Endothelial cell of umbilical vein (primary cell): ENCODE data around the gene ABCC10. TPM values are rescaled to one million over a fixed set of nuclear protein-coding genes. Genes with fewer than 3 reads are reported as not detected.

Experiments used
- BruUV-seq: library from RNA; stranded (reverse); fragments of 400-500 nt; replicated peaks from 2 replicates; lab custom pipeline; 2021; lab: Mats Ljungman, UMichigan
- CTCF ChIA-PET: fragments of 300-600, 350-600 bp; sonication (Branson Sonifier 250); formaldehyde crosslinking; loops from one replicate; lab custom pipeline; 2021; ENCODE audit warnings: antibody characterized with exemption, inconsistent platforms; lab: Charles Lee
- POLR2A ChIA-PET: fragments of 300-600, 350-600 bp; sonication (Branson Sonifier 250); formaldehyde crosslinking; loops from one replicate; lab custom pipeline; 2021; ENCODE audit warnings: antibody characterized with exemption, inconsistent platforms; lab: Charles Lee
- DNase-seq: peaks from one replicate; pipeline ENCODE4 v3.0.0-alpha.2; 2011; ENCODE audit warnings: low read depth, low spot score
- FAIRE-seq: peaks from 2 replicates; lab custom pipeline; 2011; peaks lifted over from hg19 to GRCh38; lab: Jason Lieb, UNC
- H2AFZ ChIP-seq: 2 replicates; pipeline ENCODE4 v1.6.0; 2012; ENCODE audit warnings: low read depth, low read length, control low read depth, inconsistent platforms
- H3K27ac ChIP-seq: 2 replicates; pipeline ENCODE4 v1.5.1; 2011; ENCODE audit warnings: low read depth, mild to moderate bottlenecking, control low read depth, low read length, moderate library complexity; ENCODE audit not compliant: insufficient read depth
- H3K27me3 ChIP-seq, 2 experiments: 2 replicates each; pipeline versions ENCODE4 v1.6.0 to v1.6.1; 2011; ENCODE audit warnings: low read length in 2 of 2, mixed read lengths in 1 of 2; ENCODE audit not compliant: control insufficient read depth in 2 of 2, insufficient read depth in 2 of 2
- H3K36me3 ChIP-seq, 2 experiments: 2 replicates in 1 of 2; 3 replicates in 1 of 2; pipeline ENCODE4 v1.5.1; 2011; ENCODE audit warnings: low read length in 2 of 2, mild to moderate bottlenecking in 1 of 2, moderate library complexity in 1 of 2; ENCODE audit not compliant: control insufficient read depth in 2 of 2, insufficient read depth in 2 of 2; ENCODE audit errors: extremely low read depth in 1 of 2
- H3K4me1 ChIP-seq: 3 replicates; pipeline ENCODE4 v1.5.1; 2011; ENCODE audit warnings: mild to moderate bottlenecking, low read length; ENCODE audit not compliant: control insufficient read depth, insufficient read depth; ENCODE audit errors: extremely low read depth
- H3K4me2 ChIP-seq: 2 replicates; pipeline ENCODE4 v1.6.1; 2011; ENCODE audit warnings: low read length, control low read depth, mixed read lengths; ENCODE audit not compliant: insufficient read depth
- H3K4me3 ChIP-seq, 3 experiments: fragments of 200-600 bp in 1 of 3; sonication (generic), shearing (Covaris generic) in 1 of 3; replicated peaks in 1 of 3; 2 replicates each; pipeline ENCODE4 v1.5.1; 2011 to 2016; ENCODE audit warnings: control low read depth in 3 of 3, low read length in 3 of 3, mild to moderate bottlenecking in 2 of 3, inconsistent platforms in 1 of 3, low read depth in 1 of 3, moderate library complexity in 1 of 3; ENCODE audit not compliant: insufficient read depth in 1 of 3
- H3K79me2 ChIP-seq: 2 replicates; pipeline ENCODE4 v1.6.0; 2012; ENCODE audit warnings: low read length, inconsistent platforms; ENCODE audit not compliant: control insufficient read depth, insufficient read depth
- H3K9ac ChIP-seq: replicated peaks from 2 replicates; pipeline ENCODE3; 2011; ENCODE audit warnings: low read length, control low read depth; ENCODE audit not compliant: insufficient read depth; ENCODE audit errors: extremely low read depth
- H3K9me1 ChIP-seq: replicated peaks from 3 replicates; pipeline ENCODE4 v1.6.0; 2011; ENCODE audit warnings: mild to moderate bottlenecking, low read length; ENCODE audit not compliant: control insufficient read depth, insufficient read depth; ENCODE audit errors: extremely low read depth
- H3K9me3 ChIP-seq: replicated peaks from 2 replicates; pipeline ENCODE4 v1.5.1; 2012; ENCODE audit warnings: low read length, inconsistent platforms; ENCODE audit not compliant: control insufficient read depth, insufficient read depth
- H4K20me1 ChIP-seq: replicated peaks from 2 replicates; pipeline ENCODE3; 2011; ENCODE audit warnings: mild to moderate bottlenecking, low read length; ENCODE audit not compliant: control insufficient read depth, insufficient read depth; ENCODE audit errors: extremely low read depth
- EZH2 ChIP-seq: IDR thresholded peaks from 2 replicates; pipeline ENCODE4 v1.6.1; 2012; ENCODE audit warnings: borderline replicate concordance, low read depth, mild to moderate bottlenecking, moderate library complexity, low read length, inconsistent platforms; ENCODE audit not compliant: severe bottlenecking
- FOS ChIP-seq: IDR thresholded peaks from 2 replicates; pipeline ENCODE4 v1.6.1; 2011; ENCODE audit warnings: mild to moderate bottlenecking, low read length, moderate library complexity, borderline replicate concordance; ENCODE audit not compliant: insufficient read depth
- GATA2 ChIP-seq: IDR thresholded peaks from 2 replicates; pipeline ENCODE4 v1.7.0; 2011; ENCODE audit warnings: low read depth, mild to moderate bottlenecking, moderate library complexity, mixed read lengths, low read length; ENCODE audit not compliant: insufficient read length, insufficient read depth
- JUN ChIP-seq: IDR thresholded peaks from 2 replicates; pipeline ENCODE4 v1.6.1; 2011; ENCODE audit warnings: borderline replicate concordance, low read depth; ENCODE audit not compliant: insufficient read length, insufficient read depth
- MYC ChIP-seq: IDR thresholded peaks from one replicate; pipeline ENCODE4 v1.6.1; 2011; ENCODE audit warnings: mild to moderate bottlenecking, low read depth, low read length
- POLR2A ChIP-seq: IDR thresholded peaks from 2 replicates; pipeline ENCODE4 v1.6.1; 2012; ENCODE audit warnings: low read depth, mild to moderate bottlenecking, control low read depth, low read length
- POLR2AphosphoS5 ChIP-seq: IDR thresholded peaks from 2 replicates; pipeline ENCODE4 v1.6.1; 2012; ENCODE audit warnings: low read depth, mild to moderate bottlenecking, control low read depth, low read length, moderate library complexity; ENCODE audit not compliant: insufficient read depth
- dilution Hi-C: fragments of 300-500 bp; cut with MboI; formaldehyde crosslinking; loops from one replicate; pipeline ENCODE4 v1.15.0; 2019; ENCODE audit warnings: low sequenced_read_pairs; ENCODE audit not compliant: extremely low pct_ligation_motif_present
- intact Hi-C: fragments of 100-400 bp; cut with micrococcal nuclease; formaldehyde crosslinking; loops from one replicate; pipeline ENCODE4 v1.10.0; 2022
- polyA plus RNA-seq, 4 experiments: library from polyadenylated mRNA; depleted of rRNA in 3 of 4; stranded (reverse) in 3 of 4; unstranded in 1 of 4; fragments of >200 nt; gene quantifications; 2 replicates each; pipeline versions ENCODE4 v1.2.1 to v1.2.3, GENCODE V29; 2011 to 2012; ENCODE audit warnings: missing spikeins in 1 of 4
- total RNA-seq: library from RNA; stranded (reverse); gene quantifications from 2 replicates; pipeline ENCODE4 v1.2.3, GENCODE V29; 2021
- TF ChIP-seq, protein P1 (sequence below), 2 donors: IDR thresholded peaks; 1 replicate in 1 of 2; 2 replicates in 1 of 2; pipeline ENCODE4 v1.5.1; 2011; ENCODE audit warnings: low read length in 2 of 2, mild to moderate bottlenecking in 2 of 2, moderate library complexity in 2 of 2, control low read depth in 1 of 2, inconsistent platforms in 1 of 2, low read depth in 1 of 2; ENCODE audit not compliant: insufficient read depth in 1 of 2; ENCODE audit errors: extremely low read depth in 1 of 2

ABCC10 gene
- total and polyA plus RNA-seq, 2 donors (not counting 3 experiments of a cell fraction or from before 2014, with no cell fraction given) = 29.2 to 37.9 TPM

DNA sequence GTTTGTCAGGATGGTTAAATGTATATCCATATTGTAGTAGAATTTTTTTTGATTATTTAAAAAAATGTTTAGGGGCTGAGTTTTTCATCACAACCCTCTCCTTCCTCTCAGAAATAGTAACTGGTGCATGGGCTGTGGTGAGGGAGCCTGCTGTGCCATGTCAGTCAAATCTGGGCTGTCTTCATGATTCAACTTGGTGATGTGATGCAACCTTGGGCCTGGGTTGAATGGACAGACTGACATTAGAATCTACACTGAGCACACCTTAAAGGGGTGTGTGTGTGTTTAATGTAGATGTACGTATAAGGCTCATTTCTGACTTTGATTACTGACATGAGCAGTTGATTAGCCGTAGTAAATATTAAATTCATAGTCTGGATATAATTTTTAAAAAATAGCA, 53.7 kb downstream of the ABCC10 start:
- Histone ChIP-seq H3K4me1 (peaks cover 9% of the 10 kb centered on the region), H4K20me1 (no peaks in the 10 kb centered on the region), H3K27me3 (no peaks in the 10 kb centered on the region), H3K9me3 (no peaks in the 10 kb centered on the region), H3K4me3 (no peak overlapping the region), H3K4me2 (no peak overlapping the region), H3K36me3 (no peaks in the 10 kb centered on the region), H3K9ac (no peak overlapping the region), H3K9me1 (no peaks in the 10 kb centered on the region), H3K27ac (no peak overlapping the region), H2AFZ (no peak overlapping the region), H3K79me2 (peaks cover 16% of the 10 kb centered on the region)
- POLR2A ChIA-PET = no interaction called here
- no TSS peak for BruUV-seq
- CTCF ChIA-PET = interaction anchor here (1.2 to 3.0 kb wide), 2 partner anchors 15 to 26 kb away, joined by 3 to 10 read pairs; no protein-coding TSS in a partner anchor
- no peak for DNase-seq
- intact Hi-C loops = no loop called here
- TF ChIP-seq, protein P1, sequence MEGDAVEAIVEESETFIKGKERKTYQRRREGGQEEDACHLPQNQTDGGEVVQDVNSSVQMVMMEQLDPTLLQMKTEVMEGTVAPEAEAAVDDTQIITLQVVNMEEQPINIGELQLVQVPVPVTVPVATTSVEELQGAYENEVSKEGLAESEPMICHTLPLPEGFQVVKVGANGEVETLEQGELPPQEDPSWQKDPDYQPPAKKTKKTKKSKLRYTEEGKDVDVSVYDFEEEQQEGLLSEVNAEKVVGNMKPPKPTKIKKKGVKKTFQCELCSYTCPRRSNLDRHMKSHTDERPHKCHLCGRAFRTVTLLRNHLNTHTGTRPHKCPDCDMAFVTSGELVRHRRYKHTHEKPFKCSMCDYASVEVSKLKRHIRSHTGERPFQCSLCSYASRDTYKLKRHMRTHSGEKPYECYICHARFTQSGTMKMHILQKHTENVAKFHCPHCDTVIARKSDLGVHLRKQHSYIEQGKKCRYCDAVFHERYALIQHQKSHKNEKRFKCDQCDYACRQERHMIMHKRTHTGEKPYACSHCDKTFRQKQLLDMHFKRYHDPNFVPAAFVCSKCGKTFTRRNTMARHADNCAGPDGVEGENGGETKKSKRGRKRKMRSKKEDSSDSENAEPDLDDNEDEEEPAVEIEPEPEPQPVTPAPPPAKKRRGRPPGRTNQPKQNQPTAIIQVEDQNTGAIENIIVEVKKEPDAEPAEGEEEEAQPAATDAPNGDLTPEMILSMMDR (IDR thresholded peaks at IDR 0.05; ENCODE audit: extremely low read depth in 1 of 2, insufficient read depth in 1 of 2, low read depth in 1 of 2, low read length in 2 of 2) = no peak
- TF ChIP-seq EZH2 (no peak), POLR2A (no peak), MYC (no peak), GATA2 (no peak), POLR2AphosphoS5 (no peak), FOS (no peak), JUN (no peak)
- dilution Hi-C loops = no loop called here
- no peak for FAIRE-seq
